ENCODE measurements around the gene USF2. TPM values are rescaled to one million over a fixed set of nuclear protein-coding genes. Genes with fewer than 3 reads are reported as not detected.
"Not testable (repeated sequence)": the region's sequence is repeated elsewhere in the genome, so short reads cannot be mapped to it uniquely, and the experiment has no call there.

Gene USF2
- polyA plus RNA-seq, 1 donor (not counting 4 experiments of a cell fraction or from before 2014, with no cell fraction given): 53.8 TPM

DNA sequence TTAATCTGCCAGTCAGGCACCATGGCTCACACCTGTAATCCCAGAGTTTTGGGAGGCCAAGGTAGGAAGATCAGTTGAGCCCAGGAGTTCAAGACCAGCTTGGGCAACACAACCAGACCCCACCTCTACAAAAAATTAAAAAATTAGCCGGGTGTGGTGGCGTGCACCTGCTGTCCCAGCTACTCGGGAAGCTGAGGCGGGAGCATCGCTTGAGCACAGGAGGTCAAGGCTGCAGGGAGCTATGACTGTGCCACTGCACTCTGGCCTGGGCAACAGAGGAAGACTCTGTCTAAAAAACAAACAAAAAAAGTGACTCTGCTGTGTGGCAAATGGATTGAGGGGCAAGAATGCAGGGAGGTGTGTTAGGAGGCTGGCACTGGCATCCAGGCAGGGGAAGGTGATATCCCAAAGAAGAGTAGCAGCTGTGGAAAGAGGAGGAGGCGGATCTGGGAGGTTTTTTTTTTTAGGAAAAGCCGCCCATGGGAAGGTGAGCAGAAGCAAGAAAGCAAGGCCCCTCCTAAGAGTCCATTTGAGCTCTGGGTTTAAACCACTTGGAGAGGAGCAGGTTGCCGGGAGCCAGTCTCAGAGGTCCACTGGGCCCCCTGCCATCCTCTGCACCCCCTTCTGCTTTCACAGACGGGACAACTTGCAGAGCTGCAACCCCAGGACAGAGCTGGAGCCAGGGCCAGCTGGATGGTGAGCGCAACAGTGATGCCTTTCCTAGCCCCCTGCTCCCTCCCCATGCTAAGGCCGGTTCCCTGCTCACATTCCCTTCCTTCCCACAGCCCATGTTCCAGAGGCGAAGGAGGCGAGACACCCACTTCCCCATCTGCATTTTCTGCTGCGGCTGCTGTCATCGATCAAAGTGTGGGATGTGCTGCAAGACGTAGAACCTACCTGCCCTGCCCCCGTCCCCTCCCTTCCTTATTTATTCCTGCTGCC lies 15.7 kb downstream of the USF2 start:
- FAIRE-seq (no peak), DNase-seq (ENCODE audit: low read depth, low spot score) (no peak)
- TF ChIP-seq, protein P1, sequence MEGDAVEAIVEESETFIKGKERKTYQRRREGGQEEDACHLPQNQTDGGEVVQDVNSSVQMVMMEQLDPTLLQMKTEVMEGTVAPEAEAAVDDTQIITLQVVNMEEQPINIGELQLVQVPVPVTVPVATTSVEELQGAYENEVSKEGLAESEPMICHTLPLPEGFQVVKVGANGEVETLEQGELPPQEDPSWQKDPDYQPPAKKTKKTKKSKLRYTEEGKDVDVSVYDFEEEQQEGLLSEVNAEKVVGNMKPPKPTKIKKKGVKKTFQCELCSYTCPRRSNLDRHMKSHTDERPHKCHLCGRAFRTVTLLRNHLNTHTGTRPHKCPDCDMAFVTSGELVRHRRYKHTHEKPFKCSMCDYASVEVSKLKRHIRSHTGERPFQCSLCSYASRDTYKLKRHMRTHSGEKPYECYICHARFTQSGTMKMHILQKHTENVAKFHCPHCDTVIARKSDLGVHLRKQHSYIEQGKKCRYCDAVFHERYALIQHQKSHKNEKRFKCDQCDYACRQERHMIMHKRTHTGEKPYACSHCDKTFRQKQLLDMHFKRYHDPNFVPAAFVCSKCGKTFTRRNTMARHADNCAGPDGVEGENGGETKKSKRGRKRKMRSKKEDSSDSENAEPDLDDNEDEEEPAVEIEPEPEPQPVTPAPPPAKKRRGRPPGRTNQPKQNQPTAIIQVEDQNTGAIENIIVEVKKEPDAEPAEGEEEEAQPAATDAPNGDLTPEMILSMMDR (optimal IDR thresholded peaks at IDR 0.05 in 1 of 3, IDR thresholded peaks at IDR 0.05 in 1 of 3, conservative IDR thresholded peaks at IDR 0.05 in 1 of 3; ENCODE audit: extremely low read depth in 1 of 3, insufficient read depth in 2 of 3, low read length in 3 of 3): no peak
- no peak for TF ChIP-seq EZH2 (IDR thresholded peaks at IDR 0.05; ENCODE audit: low read length)
- Histone ChIP-seq H3K36me3 (ENCODE audit: control insufficient read depth in 2 of 2, extremely low read depth in 1 of 2, insufficient read depth in 2 of 2, low read length in 2 of 2) (peaks cover 0 to 2% of the 10 kb centered on the region in 2 experiments), H3K9me1 (ENCODE audit: control insufficient read depth, extremely low read depth, insufficient read depth, low read length) (no peaks in the 10 kb centered on the region), H3K9ac (ENCODE audit: control insufficient read depth, extremely low read depth, insufficient read depth, low read length) (no peak overlapping the region), H3K4me3 (ENCODE audit: control insufficient read depth in 2 of 3, extremely low read depth in 1 of 3, insufficient read depth in 2 of 3, low read depth in 1 of 3, low read length in 3 of 3) (no peak overlapping the region), H4K20me1 (ENCODE audit: control insufficient read depth, extremely low read depth, insufficient read depth, low read length) (no peaks in the 10 kb centered on the region), H3K4me2 (ENCODE audit: control insufficient read depth, extremely low read depth, insufficient read depth, low read depth, low read length) (no peak overlapping the region), H2AFZ (ENCODE audit: control insufficient read depth, low read length) (no peak overlapping the region), H3K27me3 (ENCODE audit: control insufficient read depth, extremely low read depth, insufficient read depth, low read length) (peaks cover 22% of the 10 kb centered on the region), H3K27ac (ENCODE audit: control insufficient read depth, insufficient read depth, low read length) (no peak overlapping the region), H3K4me1 (ENCODE audit: control insufficient read depth, extremely low read depth, insufficient read depth, low read length) (peaks cover 7% of the 10 kb centered on the region), H3K9me3 (ENCODE audit: control insufficient read depth, low read depth, low read length) (no peaks in the 10 kb centered on the region), H3K79me2 (ENCODE audit: control insufficient read depth, insufficient read depth, low read length) (no peaks in the 10 kb centered on the region)
- dilution Hi-C loops (cut with MboI; ENCODE audit: extremely low pct_ligation_motif_present, low sequenced_read_pairs): no loop called here

DNA sequence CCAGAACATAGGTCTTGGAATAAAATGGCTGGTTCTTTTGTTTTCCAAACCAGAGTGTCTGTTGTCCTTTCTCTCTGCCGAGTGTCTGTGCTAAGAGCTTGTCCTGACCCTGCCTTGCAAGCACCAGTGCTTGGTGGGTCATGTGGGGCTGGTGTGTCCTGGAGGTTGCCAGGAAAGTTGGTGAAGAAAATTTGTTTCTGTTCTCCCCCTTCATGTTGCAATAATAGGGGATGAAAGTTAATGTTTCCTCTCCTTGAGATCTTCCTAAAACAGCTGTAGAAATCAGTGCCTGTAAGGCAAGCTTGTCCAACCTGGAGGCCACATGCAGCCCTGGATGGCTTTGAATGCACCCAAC lies 16.3 kb downstream of the USF2 start:
- Histone ChIP-seq H3K4me1 (ENCODE audit: control insufficient read depth, extremely low read depth, insufficient read depth, low read length) (peaks cover 7% of the 10 kb centered on the region), H3K27me3 (ENCODE audit: control insufficient read depth, extremely low read depth, insufficient read depth, low read length) (peaks cover 22% of the 10 kb centered on the region), H3K9me1 (ENCODE audit: control insufficient read depth, extremely low read depth, insufficient read depth, low read length) (no peaks in the 10 kb centered on the region), H2AFZ (ENCODE audit: control insufficient read depth, low read length) (no peak overlapping the region), H3K36me3 (ENCODE audit: control insufficient read depth in 2 of 2, extremely low read depth in 1 of 2, insufficient read depth in 2 of 2, low read length in 2 of 2) (no peaks in the 10 kb centered on the region), H3K79me2 (ENCODE audit: control insufficient read depth, insufficient read depth, low read length) (no peaks in the 10 kb centered on the region), H3K27ac (ENCODE audit: control insufficient read depth, insufficient read depth, low read length) (no peak overlapping the region), H3K4me2 (ENCODE audit: control insufficient read depth, extremely low read depth, insufficient read depth, low read depth, low read length) (no peak overlapping the region), H3K9ac (ENCODE audit: control insufficient read depth, extremely low read depth, insufficient read depth, low read length) (no peak overlapping the region), H3K4me3 (ENCODE audit: control insufficient read depth in 2 of 3, extremely low read depth in 1 of 3, insufficient read depth in 2 of 3, low read depth in 1 of 3, low read length in 3 of 3) (no peak overlapping the region), H4K20me1 (ENCODE audit: control insufficient read depth, extremely low read depth, insufficient read depth, low read length) (no peaks in the 10 kb centered on the region), H3K9me3 (ENCODE audit: control insufficient read depth, low read depth, low read length) (no peaks in the 10 kb centered on the region)
- dilution Hi-C loops (cut with MboI; ENCODE audit: extremely low pct_ligation_motif_present, low sequenced_read_pairs): no loop called here
- TF ChIP-seq, protein P1 (optimal IDR thresholded peaks at IDR 0.05 in 1 of 3, IDR thresholded peaks at IDR 0.05 in 1 of 3, conservative IDR thresholded peaks at IDR 0.05 in 1 of 3; ENCODE audit: extremely low read depth in 1 of 3, insufficient read depth in 2 of 3, low read length in 3 of 3): no peak
- no peak for TF ChIP-seq EZH2 (IDR thresholded peaks at IDR 0.05; ENCODE audit: low read length)
- DNase-seq (ENCODE audit: low read depth, low spot score) (no peak), FAIRE-seq (no peak)

- H4K20me1 ChIP-seq (ENCODE audit: control insufficient read depth, extremely low read depth, insufficient read depth, low read length); H2AFZ ChIP-seq (ENCODE audit: control insufficient read depth, low read length); H3K27ac ChIP-seq (ENCODE audit: control insufficient read depth, insufficient read depth, low read length); H3K9ac ChIP-seq (ENCODE audit: control insufficient read depth, extremely low read depth, insufficient read depth, low read length); dilution Hi-C loops (cut with MboI; ENCODE audit: extremely low pct_ligation_motif_present, low sequenced_read_pairs); H3K4me2 ChIP-seq (ENCODE audit: control insufficient read depth, extremely low read depth, insufficient read depth, low read depth, low read length); H3K4me1 ChIP-seq (ENCODE audit: control insufficient read depth, extremely low read depth, insufficient read depth, low read length); H3K4me3 ChIP-seq (ENCODE audit: control insufficient read depth in 2 of 3, extremely low read depth in 1 of 3, insufficient read depth in 2 of 3, low read depth in 1 of 3, low read length in 3 of 3); H3K79me2 ChIP-seq (ENCODE audit: control insufficient read depth, insufficient read depth, low read length); FAIRE-seq; H3K36me3 ChIP-seq (ENCODE audit: control insufficient read depth in 2 of 2, extremely low read depth in 1 of 2, insufficient read depth in 2 of 2, low read length in 2 of 2); H3K9me1 ChIP-seq (ENCODE audit: control insufficient read depth, extremely low read depth, insufficient read depth, low read length); DNase-seq (ENCODE audit: low read depth, low spot score); H3K9me3 ChIP-seq (ENCODE audit: control insufficient read depth, low read depth, low read length): not testable (repeated sequence)
- H3K27me3 ChIP-seq (ENCODE audit: control insufficient read depth, extremely low read depth, insufficient read depth, low read length): peaks cover 24% of the 10 kb centered on the region
Measured at GRCh38 chr19:35285465-35285864, 16.7 kb downstream of the USF2 start.

Data from keratinocyte (primary cell).